Measurements from ENCODE around the gene RASGRP3. TPM values are rescaled to one million over a fixed set of nuclear protein-coding genes. Genes with fewer than 3 reads are reported as not detected.
A peak's percentile ranks its signal among the peaks of the same experiment; 100 is the strongest.

The RASGRP3 gene
- total RNA-seq, 1 experiment from 2014 or later = not detected

GRCh38 chr2:33532966-33533365, 56.5 kb downstream of the RASGRP3 start:
- in situ Hi-C loops (cut with HindIII; ENCODE audit: low pct_unique_long_range_greater_than_20kb, low sequenced_read_pairs) = no loop called here
- no peak for DNase-seq (ENCODE audit: low read depth)

- in situ Hi-C loops (cut with HindIII; ENCODE audit: low pct_unique_long_range_greater_than_20kb, low sequenced_read_pairs) = no loop called here
- DNase-seq (ENCODE audit: low read depth) = no peak
Observed at GRCh38 chr2:33535421-33535820, 59.0 kb downstream of the RASGRP3 start.

GRCh38 chr2:33541243-33541642, 64.8 kb downstream of the RASGRP3 start:
- in situ Hi-C loops (cut with HindIII; ENCODE audit: low pct_unique_long_range_greater_than_20kb, low sequenced_read_pairs) = no loop called here
- no peak for DNase-seq (ENCODE audit: low read depth)

GRCh38 chr2:33550206-33550605, 73.8 kb downstream of the RASGRP3 start:
- no peak for DNase-seq (ENCODE audit: low read depth)
- in situ Hi-C loops (cut with HindIII; ENCODE audit: low pct_unique_long_range_greater_than_20kb, low sequenced_read_pairs) = no loop called here

- in situ Hi-C loops (cut with HindIII; ENCODE audit: low pct_unique_long_range_greater_than_20kb, low sequenced_read_pairs) = no loop called here
- DNase-seq (ENCODE audit: low read depth) = no peak
Observed at GRCh38 chr2:33552758-33553461, 76.5 kb downstream of the RASGRP3 start.

- in situ Hi-C loops (cut with HindIII; ENCODE audit: low pct_unique_long_range_greater_than_20kb, low sequenced_read_pairs) = no loop called here
- no peak for DNase-seq (ENCODE audit: low read depth)
Observed at GRCh38 chr2:33555681-33556080, 79.2 kb downstream of the RASGRP3 start.

GRCh38 chr2:33559328-33559727, 82.9 kb downstream of the RASGRP3 start:
- in situ Hi-C loops (cut with HindIII; ENCODE audit: low pct_unique_long_range_greater_than_20kb, low sequenced_read_pairs) = no loop called here
- no peak for DNase-seq (ENCODE audit: low read depth)

GRCh38 chr2:33560017-33560416, 83.6 kb downstream of the RASGRP3 start:
- no peak for DNase-seq (ENCODE audit: low read depth)

GRCh38 chr2:33561872-33562271, 85.4 kb downstream of the RASGRP3 start:
- in situ Hi-C loops (cut with HindIII; ENCODE audit: low pct_unique_long_range_greater_than_20kb, low sequenced_read_pairs) = no loop called here
- no peak for DNase-seq (ENCODE audit: low read depth)

More at GRCh38 chr2:33560017-33560416, 83.6 kb downstream of the RASGRP3 start:
- in situ Hi-C loops (cut with HindIII; ENCODE audit: low pct_unique_long_range_greater_than_20kb, low sequenced_read_pairs) = no loop called here

GRCh38 chr2:33570681-33571080, 94.2 kb downstream of the RASGRP3 start:
- no peak for DNase-seq (ENCODE audit: low read depth)
- in situ Hi-C loops (cut with HindIII; ENCODE audit: low pct_unique_long_range_greater_than_20kb, low sequenced_read_pairs) = no loop called here

GRCh38 chr2:33573657-33574056, 97.2 kb downstream of the RASGRP3 start:
- no peak for DNase-seq (ENCODE audit: low read depth)
- in situ Hi-C loops (cut with HindIII; ENCODE audit: low pct_unique_long_range_greater_than_20kb, low sequenced_read_pairs) = no loop called here

- in situ Hi-C loops (cut with HindIII; ENCODE audit: low pct_unique_long_range_greater_than_20kb, low sequenced_read_pairs) = no loop called here
- no peak for DNase-seq (ENCODE audit: low read depth)
Observed at GRCh38 chr2:33577084-33577483, 100.6 kb downstream of the RASGRP3 start.

- no peak for DNase-seq (ENCODE audit: low read depth)
- in situ Hi-C loops (cut with HindIII; ENCODE audit: low pct_unique_long_range_greater_than_20kb, low sequenced_read_pairs) = no loop called here
Observed at GRCh38 chr2:33577668-33578067, 101.2 kb downstream of the RASGRP3 start.

- no peak for DNase-seq (ENCODE audit: low read depth)
- in situ Hi-C loops (cut with HindIII; ENCODE audit: low pct_unique_long_range_greater_than_20kb, low sequenced_read_pairs) = no loop called here
Observed at GRCh38 chr2:33579227-33579626, 102.8 kb downstream of the RASGRP3 start.

- no peak for DNase-seq (ENCODE audit: low read depth)
- in situ Hi-C loops (cut with HindIII; ENCODE audit: low pct_unique_long_range_greater_than_20kb, low sequenced_read_pairs) = no loop called here
Observed at GRCh38 chr2:33581872-33582271, 105.4 kb downstream of the RASGRP3 start.

- in situ Hi-C loops (cut with HindIII; ENCODE audit: low pct_unique_long_range_greater_than_20kb, low sequenced_read_pairs) = no loop called here
Observed at GRCh38 chr2:33583194-33583938, 106.9 kb downstream of the RASGRP3 start.

GRCh38 chr2:33586766-33587165, 110.3 kb downstream of the RASGRP3 start:
- in situ Hi-C loops (cut with HindIII; ENCODE audit: low pct_unique_long_range_greater_than_20kb, low sequenced_read_pairs) = no loop called here
- DNase-seq (ENCODE audit: low read depth) = no peak

More at GRCh38 chr2:33583194-33583938, 106.9 kb downstream of the RASGRP3 start:
- DNase-seq (ENCODE audit: low read depth) = peak; percentile 17

- in situ Hi-C loops (cut with HindIII; ENCODE audit: low pct_unique_long_range_greater_than_20kb, low sequenced_read_pairs) = no loop called here
Observed at GRCh38 chr2:33588232-33588631, 111.8 kb downstream of the RASGRP3 start.

GRCh38 chr2:33589444-33589843, 113.0 kb downstream of the RASGRP3 start:
- in situ Hi-C loops (cut with HindIII; ENCODE audit: low pct_unique_long_range_greater_than_20kb, low sequenced_read_pairs) = no loop called here
- no peak for DNase-seq (ENCODE audit: low read depth)

More at GRCh38 chr2:33588232-33588631, 111.8 kb downstream of the RASGRP3 start:
- no peak for DNase-seq (ENCODE audit: low read depth)

GRCh38 chr2:33595385-33595784, 118.9 kb downstream of the RASGRP3 start:
- in situ Hi-C loops (cut with HindIII; ENCODE audit: low pct_unique_long_range_greater_than_20kb, low sequenced_read_pairs) = no loop called here
- no peak for DNase-seq (ENCODE audit: low read depth)

Measured in Caki2 (cell line).